Kidney (tissue), 14 donors: ENCODE measurements around the gene SVIL. TPM values are rescaled to one million over a fixed set of nuclear protein-coding genes. Genes with fewer than 3 reads are reported as not detected.

Experiments used
- DNase-seq, 5 donors: peaks; one replicate each; pipeline ENCODE4 v3.0.0-alpha.2; 2013 to 2020
- FAIRE-seq: peaks from 2 replicates; lab custom pipeline; 2012; peaks lifted over from hg19 to GRCh38; lab: Jason Lieb, UNC
- H3K27ac ChIP-seq, 2 donors: one replicate each; pipeline ENCODE4 v1.7.0; 2013; ENCODE audit warnings: low read depth in 2 of 2, low read length in 2 of 2, inconsistent platforms in 1 of 2
- H3K27me3 ChIP-seq: one replicate; pipeline ENCODE4 v1.7.1; 2013; ENCODE audit warnings: low read length, inconsistent platforms; ENCODE audit not compliant: control insufficient read depth, insufficient read depth
- H3K36me3 ChIP-seq, 3 donors: one replicate each; pipeline versions ENCODE4 v1.7.0 to v1.7.1; 2013; ENCODE audit warnings: low read length in 3 of 3, control low read depth in 1 of 3, inconsistent platforms in 1 of 3; ENCODE audit not compliant: insufficient read depth in 3 of 3, control insufficient read depth in 2 of 3
- H3K4me1 ChIP-seq, 3 donors: one replicate each; pipeline versions ENCODE4 v1.7.0 to v1.7.1; 2013; ENCODE audit warnings: low read length in 3 of 3, inconsistent platforms in 1 of 3, low read depth in 1 of 3; ENCODE audit not compliant: control insufficient read depth in 2 of 3, insufficient read depth in 2 of 3
- H3K4me3 ChIP-seq, 3 donors: one replicate each; pipeline versions ENCODE4 v1.7.0 to v1.8.1; 2013; ENCODE audit warnings: low read length in 3 of 3, control low read depth in 1 of 3, inconsistent platforms in 1 of 3
- H3K9ac ChIP-seq, 3 donors: one replicate each; pipeline versions ENCODE4 v1.7.0 to v1.7.1; 2013; ENCODE audit warnings: low read length in 3 of 3, control low read depth in 1 of 3, inconsistent platforms in 1 of 3
- H3K9me3 ChIP-seq, 3 donors: one replicate each; pipeline versions ENCODE4 v1.7.0 to v1.7.1; 2013; ENCODE audit warnings: low read length in 3 of 3, control low read depth in 1 of 3, inconsistent platforms in 1 of 3; ENCODE audit not compliant: control insufficient read depth in 2 of 3, insufficient read depth in 1 of 3
- intact Hi-C: fragments of 100-400 bp; cut with DNase I; formaldehyde crosslinking; loops from one replicate; pipeline ENCODE4 v1.11.1; 2022
- polyA plus RNA-seq: library from polyadenylated mRNA; stranded (reverse); fragments of 350-450 nt; fragmentation: Illumina TruSeq; extraction: RNeasy Lipid Tissue Mini Kit (QIAGEN cat#74804); gene quantifications from one replicate; pipeline ENCODE4 v1.2.3, GENCODE V29; 2014; ENCODE audit warnings: low read depth, low replicate concordance; ENCODE audit not compliant: insufficient read depth
- total RNA-seq: library from RNA; stranded (reverse); fragmentation: NEBNext Ultra II Directional; extraction: Animal tissue kit (Norgen Biotek cat#: 25700); gene quantifications from one replicate; pipeline ENCODE4 v1.2.1, GENCODE V29; 2021
- TF ChIP-seq, protein P1 (sequence below): IDR thresholded peaks from 3 replicates; pipeline ENCODE4 v1.5.1; 2012; ENCODE audit warnings: mild to moderate bottlenecking, moderate library complexity, borderline replicate concordance; ENCODE audit not compliant: insufficient read depth; ENCODE audit errors: extremely low read depth
- donor health status: control.
- donor health status: control.
- donor health status: control.
- donor health status: control.
- donor health status: control.
- donor health status: DM: yes; HTN: yes; CAD: no.
- donor health status: Normal renal cell carcinoma (clear cell type).

SVIL gene
- total and polyA plus RNA-seq, 2 donors from 2014 or later, result 7.4 to 94.4 TPM

- peaks cover 0 to 2% (median 0%) of the 10 kb centered on the region in 3 donors for H3K9me3 ChIP-seq
- TF ChIP-seq, protein P1, sequence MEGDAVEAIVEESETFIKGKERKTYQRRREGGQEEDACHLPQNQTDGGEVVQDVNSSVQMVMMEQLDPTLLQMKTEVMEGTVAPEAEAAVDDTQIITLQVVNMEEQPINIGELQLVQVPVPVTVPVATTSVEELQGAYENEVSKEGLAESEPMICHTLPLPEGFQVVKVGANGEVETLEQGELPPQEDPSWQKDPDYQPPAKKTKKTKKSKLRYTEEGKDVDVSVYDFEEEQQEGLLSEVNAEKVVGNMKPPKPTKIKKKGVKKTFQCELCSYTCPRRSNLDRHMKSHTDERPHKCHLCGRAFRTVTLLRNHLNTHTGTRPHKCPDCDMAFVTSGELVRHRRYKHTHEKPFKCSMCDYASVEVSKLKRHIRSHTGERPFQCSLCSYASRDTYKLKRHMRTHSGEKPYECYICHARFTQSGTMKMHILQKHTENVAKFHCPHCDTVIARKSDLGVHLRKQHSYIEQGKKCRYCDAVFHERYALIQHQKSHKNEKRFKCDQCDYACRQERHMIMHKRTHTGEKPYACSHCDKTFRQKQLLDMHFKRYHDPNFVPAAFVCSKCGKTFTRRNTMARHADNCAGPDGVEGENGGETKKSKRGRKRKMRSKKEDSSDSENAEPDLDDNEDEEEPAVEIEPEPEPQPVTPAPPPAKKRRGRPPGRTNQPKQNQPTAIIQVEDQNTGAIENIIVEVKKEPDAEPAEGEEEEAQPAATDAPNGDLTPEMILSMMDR, result no peak
- no peaks in the 10 kb centered on the region for H3K27me3 ChIP-seq
- DNase-seq (no peak), FAIRE-seq (peak; percentile 38)
- H3K9ac ChIP-seq, result no peak overlapping the region
- H3K4me1 ChIP-seq, result no peaks in the 10 kb centered on the region
- no peaks in the 10 kb centered on the region for H3K36me3 ChIP-seq
- intact Hi-C loops, result no loop called here
- no peak overlapping the region for H3K27ac ChIP-seq
- H3K4me3 ChIP-seq, result no peak overlapping the region
Measured at GRCh38 chr10:29431711-29432110, 203.1 kb downstream of the SVIL start.

DNA sequence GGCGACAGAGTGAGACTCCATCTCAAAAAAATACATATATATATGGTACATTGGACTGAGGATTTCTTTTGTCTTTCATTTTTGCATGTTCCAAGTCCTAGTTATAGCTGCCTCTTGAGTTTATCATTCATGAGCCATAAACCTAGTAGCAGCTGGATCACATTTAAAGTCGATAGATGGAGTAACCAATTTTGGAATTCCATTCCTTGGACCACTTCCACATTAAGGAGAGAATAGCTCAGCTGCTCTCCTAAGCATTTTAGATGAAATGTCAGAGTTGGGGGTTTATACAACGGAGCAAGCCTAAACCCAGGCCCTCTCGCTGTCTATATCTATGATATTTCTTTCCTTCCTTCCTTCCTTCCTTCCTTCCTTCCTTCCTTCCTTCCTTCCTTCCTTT, 204.7 kb downstream of the SVIL start:
- TF ChIP-seq, protein P1, result no peak

GRCh38 chr10:29428486-29428885, 206.3 kb downstream of the SVIL start:
- H3K36me3 ChIP-seq, result peaks cover 0 to 5% (median 0%) of the 10 kb centered on the region in 3 donors
- TF ChIP-seq, protein P1, result no peak
- intact Hi-C loops, result no loop called here

More for the DNA sequence above, 204.7 kb downstream of the SVIL start:
- FAIRE-seq (no peak), DNase-seq (peak in 1 of 5 donors; percentile 45)
- H3K9ac ChIP-seq, result no peak overlapping the region
- H3K36me3 ChIP-seq, result no peaks in the 10 kb centered on the region
- no peaks in the 10 kb centered on the region for H3K9me3 ChIP-seq
- H3K4me3 ChIP-seq, result no peak overlapping the region
- H3K27me3 ChIP-seq, result no peaks in the 10 kb centered on the region
- intact Hi-C loops, result no loop called here
- no peaks in the 10 kb centered on the region for H3K4me1 ChIP-seq
- no peak overlapping the region for H3K27ac ChIP-seq

GRCh38 chr10:29427667-29428066, 207.1 kb downstream of the SVIL start:
- TF ChIP-seq, protein P1, result no peak
- FAIRE-seq, result no peak
- no peaks in the 10 kb centered on the region for H3K27me3 ChIP-seq

More at GRCh38 chr10:29428486-29428885, 206.3 kb downstream of the SVIL start:
- Histone ChIP-seq H3K27ac (no peak overlapping the region), H3K9ac (no peak overlapping the region), H3K4me3 (no peak overlapping the region), H3K27me3 (no peaks in the 10 kb centered on the region), H3K9me3 (no peaks in the 10 kb centered on the region), H3K4me1 (no peaks in the 10 kb centered on the region)
- DNase-seq, result no peak
- FAIRE-seq, result no peak

More at GRCh38 chr10:29427667-29428066, 207.1 kb downstream of the SVIL start:
- no peak overlapping the region for H3K4me3 ChIP-seq
- no peak for DNase-seq
- H3K9ac ChIP-seq, result no peak overlapping the region
- intact Hi-C loops, result no loop called here
- no peaks in the 10 kb centered on the region for H3K4me1 ChIP-seq
- no peaks in the 10 kb centered on the region for H3K9me3 ChIP-seq
- no peak overlapping the region for H3K27ac ChIP-seq
- peaks cover 0 to 7% (median 0%) of the 10 kb centered on the region in 3 donors for H3K36me3 ChIP-seq
